BE2C (cell line): ENCODE data around the gene ZNF383. TPM values are rescaled to one million over a fixed set of nuclear protein-coding genes. Genes with fewer than 3 reads are reported as not detected.
A peak's percentile ranks its signal among the peaks of the same experiment; 100 is the strongest.
"Not testable (repeated sequence)": the region's sequence is repeated elsewhere in the genome, so short reads cannot be mapped to it uniquely, and the experiment has no call there.

Source experiments
- DNase-seq: peaks from one replicate; pipeline ENCODE4 v3.0.0-alpha.2; 2020
- H3K27me3 ChIP-seq: fragments of 250-450 bp; sonication (Bioruptor Pico); 2 replicates; pipeline ENCODE4 v1.5.1; 2020; ENCODE audit warnings: mild to moderate bottlenecking
- H3K36me3 ChIP-seq: fragments of 250-450 bp; sonication (Bioruptor Pico); 2 replicates; pipeline ENCODE4 v1.5.1; 2020; ENCODE audit warnings: mild to moderate bottlenecking
- H3K4me1 ChIP-seq: fragments of 250-450 bp; sonication (Bioruptor Pico); 2 replicates; pipeline ENCODE4 v1.5.1; 2020
- H3K4me3 ChIP-seq: 2 replicates; pipeline ENCODE4 v1.5.1; 2011; ENCODE audit warnings: low read depth, low read length
- H3K9me3 ChIP-seq: fragments of 250-450 bp; sonication (Bioruptor Pico); 2 replicates; pipeline ENCODE4 v1.5.1; 2020
- CTCF ChIP-seq: IDR thresholded peaks from 2 replicates; pipeline ENCODE4 v1.5.1; 2012; ENCODE audit warnings: mild to moderate bottlenecking, low read depth, low read length
- polyA plus RNA-seq: library from polyadenylated mRNA; unstranded; fragments of >200 nt; gene quantifications from one replicate; pipeline ENCODE4 v1.2.1, GENCODE V29; 2012; ENCODE audit warnings: low read depth, missing spikeins; ENCODE audit not compliant: insufficient read length, insufficient read depth

Gene ZNF383
- polyA plus RNA-seq, result 4.6 TPM

GRCh38 chr19:37217775-37218591 is at the start of gene ZNF383:
TSS of gene ZNF383 (plus strand) at chr19:37218214. CDS start at chr19:37230454, 12,240 bp downstream.
- no peak for TF ChIP-seq CTCF
- peak within 1 kb of the TSS; percentile 99 for H3K4me3 ChIP-seq
- H3K9me3 ChIP-seq, result no peaks in the 10 kb centered on the region

DNA sequence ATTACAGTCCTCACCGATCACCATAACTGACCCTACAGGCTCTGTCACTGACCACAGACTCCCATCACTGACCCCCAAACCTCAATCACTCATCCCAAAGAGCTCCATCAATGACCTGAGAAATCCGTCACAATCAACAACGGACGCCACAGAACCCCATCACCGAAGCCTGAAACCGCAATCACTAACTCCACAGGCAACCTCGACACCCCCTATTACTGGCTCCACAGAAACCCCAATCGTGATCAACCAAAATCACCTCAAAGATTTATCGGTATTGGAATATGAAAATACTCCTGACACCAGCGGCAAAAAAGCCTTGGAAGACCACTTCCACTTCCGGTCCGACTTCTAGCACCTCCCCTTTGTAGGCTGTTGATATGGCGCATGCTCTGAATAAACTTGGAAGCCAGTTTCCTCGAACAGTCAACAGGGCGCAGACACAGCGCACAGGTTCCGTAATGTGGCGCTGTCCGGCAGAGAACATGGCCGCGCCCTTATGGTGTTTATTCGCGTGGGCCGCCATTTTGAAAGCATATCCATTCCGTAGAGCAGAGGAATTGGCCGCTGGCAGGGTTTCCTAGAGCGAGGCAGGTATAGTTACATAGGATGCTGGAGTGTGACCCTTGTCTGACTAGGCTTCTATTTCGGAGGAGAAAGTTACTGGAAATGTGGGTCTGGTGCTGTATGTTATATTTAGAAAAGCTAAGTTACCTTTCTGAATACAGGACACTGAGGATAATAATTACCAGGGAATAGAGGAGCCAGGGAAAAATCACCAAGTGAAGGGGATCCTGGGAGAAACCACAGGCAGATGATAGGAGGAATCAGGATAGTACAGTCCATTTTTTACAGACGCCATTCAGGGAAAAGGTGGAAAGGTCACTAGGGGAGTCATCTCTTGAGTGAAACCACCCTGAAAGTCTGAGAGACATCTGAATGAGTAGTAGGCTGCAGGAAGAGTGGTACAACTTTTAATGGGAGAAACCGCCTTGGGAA is 45.3 kb upstream of the ZNF383 start, which contains the start of gene ZNF585A:
Gene ZNF585A, minus strand, starts transcription at position 328 of the 999 bp plus-strand sequence. CDS start 2,785 bp downstream, outside the sequence.
- H3K4me1 ChIP-seq, result no peaks in the 10 kb centered on the region
- no peaks in the 10 kb centered on the region for H3K9me3 ChIP-seq
- peak within 1 kb of the TSS; percentile 94 for H3K4me3 ChIP-seq
- no peaks in the 10 kb centered on the region for H3K27me3 ChIP-seq
- TF ChIP-seq CTCF, result peak; percentile 38
- peak; percentile 91 for DNase-seq
- H3K36me3 ChIP-seq, result peaks cover 8% of the 10 kb centered on the region

More at GRCh38 chr19:37217775-37218591, at the start of gene ZNF383:
- Histone ChIP-seq H3K4me1 (no peaks in the 10 kb centered on the region), H3K27me3 (no peaks in the 10 kb centered on the region), H3K36me3 (peaks cover 5% of the 10 kb centered on the region; the same call in 1 of the 2 replicates)
- DNase-seq, result peak; percentile 92

DNA sequence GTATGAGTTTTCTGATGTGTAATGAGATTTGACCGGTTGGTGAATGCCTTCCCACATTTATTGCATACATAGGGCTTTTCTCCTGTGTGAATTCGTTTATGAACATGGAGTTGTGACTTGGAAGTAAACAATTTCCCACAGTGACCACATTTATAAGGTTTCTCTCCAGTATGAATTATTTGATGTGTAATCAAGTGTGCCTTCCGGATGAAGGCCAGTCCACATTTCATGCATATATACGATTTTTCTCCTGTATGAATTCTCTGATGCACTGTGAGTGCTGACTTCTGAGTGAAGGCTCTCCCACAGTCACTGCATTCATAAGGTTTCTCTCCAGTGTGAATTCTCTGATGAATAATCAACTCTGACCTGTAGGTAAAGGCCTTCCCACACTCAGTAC is 31.9 kb upstream of the ZNF383 start:
- DNase-seq, H3K9me3 ChIP-seq, H3K4me3 ChIP-seq, H3K36me3 ChIP-seq, H3K4me1 ChIP-seq, H3K27me3 ChIP-seq: not testable (repeated sequence)

DNA sequence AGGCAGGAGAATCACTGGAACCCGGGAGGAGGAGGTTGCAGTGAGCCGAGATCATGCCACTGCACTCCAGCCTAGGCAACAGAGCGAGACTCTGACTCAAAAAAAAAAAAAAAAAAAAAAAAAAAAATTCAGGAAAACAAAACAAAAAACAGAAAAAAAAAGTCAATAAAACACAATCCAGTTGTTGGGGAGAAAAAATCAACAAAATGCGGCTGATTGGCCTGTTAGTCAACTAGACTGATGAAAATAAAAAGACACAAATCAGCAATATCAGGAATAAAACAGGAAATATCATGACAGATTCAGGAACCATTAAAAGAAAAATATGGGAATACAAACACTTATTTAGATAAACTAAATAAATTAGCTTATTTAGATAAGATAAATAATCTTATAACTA is 22.8 kb upstream of the ZNF383 start:
- not testable (repeated sequence) for H3K27me3 ChIP-seq, H3K4me3 ChIP-seq, DNase-seq, H3K4me1 ChIP-seq, H3K36me3 ChIP-seq, H3K9me3 ChIP-seq

GRCh38 chr19:37197115-37197514 is 20.9 kb upstream of the ZNF383 start:
- H3K36me3 ChIP-seq, H3K4me3 ChIP-seq, H3K9me3 ChIP-seq, H3K27me3 ChIP-seq, DNase-seq, H3K4me1 ChIP-seq: not testable (repeated sequence)

DNA sequence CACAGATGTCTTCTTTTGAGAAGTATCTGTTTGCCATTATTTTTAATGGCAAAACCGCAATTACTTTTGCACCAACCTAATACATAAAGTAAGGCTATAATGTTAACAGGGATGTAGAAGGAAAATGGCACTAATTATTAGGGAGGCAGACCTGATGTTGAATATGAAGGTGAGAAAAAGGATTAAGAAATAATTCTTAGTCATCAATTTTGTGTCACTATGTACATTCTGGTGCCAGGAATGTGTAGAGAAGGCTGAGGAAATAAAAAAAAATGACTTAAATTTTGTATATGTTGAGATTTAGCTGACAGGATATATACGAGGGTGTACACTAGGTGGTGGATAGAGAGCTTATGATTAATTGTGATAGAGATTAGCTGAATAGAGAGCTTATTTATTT is 20.2 kb upstream of the ZNF383 start:
- peaks cover 9% of the 10 kb centered on the region; the same call in 1 of the 2 replicates for H3K36me3 ChIP-seq

More for the DNA sequence above, 20.2 kb upstream of the ZNF383 start:
- Histone ChIP-seq H3K27me3 (no peaks in the 10 kb centered on the region), H3K4me1 (no peaks in the 10 kb centered on the region), H3K9me3 (no peaks in the 10 kb centered on the region; the same call in 1 of the 2 replicates), H3K4me3 (no peak overlapping the region)
- TF ChIP-seq CTCF, result no peak
- DNase-seq, result no peak
